SK-N-MC (cell line): ENCODE measurements around the gene LGALS16.
"Not testable (repeated sequence)": the region's sequence is repeated elsewhere in the genome, so short reads cannot be mapped to it uniquely, and the experiment has no call there.

Source experiments
- DNase-seq: peaks from one replicate; pipeline ENCODE4 v3.0.0-alpha.2; 2011; ENCODE audit warnings: low read depth, low spot score
- H3K27ac ChIP-seq: fragments of 200-600 bp; sonication (generic); 2 replicates; pipeline ENCODE4 v1.5.1; 2016; ENCODE audit warnings: mixed run types
- H3K36me3 ChIP-seq: fragments of 200-600 bp; sonication (generic); 2 replicates; pipeline ENCODE4 v1.6.1; 2017; ENCODE audit warnings: antibody characterized with exemption, low read length, mixed read lengths; ENCODE audit not compliant: insufficient read depth
- H3K4me3 ChIP-seq: fragments of 200-600 bp; sonication (generic); 2 replicates; pipeline ENCODE4 v1.5.1; 2016
- H3K9ac ChIP-seq: fragments of 200-600 bp; sonication (generic); 2 replicates; pipeline ENCODE4 v1.8.0; 2017; ENCODE audit warnings: mixed run types, mixed read lengths; ENCODE audit not compliant: insufficient read length
- H3K9me3 ChIP-seq: fragments of 200-600 bp; sonication (generic); 2 replicates; pipeline ENCODE4 v1.6.1; 2017; ENCODE audit warnings: low read depth, mild to moderate bottlenecking, antibody characterized with exemption, low read length, moderate library complexity, mixed read lengths
- EZH2 ChIP-seq: fragments of 200-600 bp; sonication (generic); IDR thresholded peaks from one replicate; pipeline ENCODE4 v1.6.1; 2017; ENCODE audit warnings: antibody characterized with exemption
- FOXP2 ChIP-seq: optimal IDR thresholded peaks from 2 replicates; pipeline ENCODE3; 2011; ENCODE audit warnings: mild to moderate bottlenecking, moderate library complexity; ENCODE audit not compliant: insufficient read depth; ENCODE audit errors: extremely low read length, control extremely low read depth
- POLR2AphosphoS5 ChIP-seq: IDR thresholded peaks from 2 replicates; pipeline ENCODE4 v1.6.1; 2012; ENCODE audit warnings: mild to moderate bottlenecking, low read depth, low read length, borderline replicate concordance

The LGALS16 gene

GRCh38 chr19:39655613-39656012 is at the start of gene LGALS16:
LGALS16 (plus strand) TSS chr19:39655913; CDS start chr19:39655962, 49 bp downstream.
- no peaks in the 10 kb centered on the region for H3K36me3 ChIP-seq
- no peak for DNase-seq
- no peak within 1 kb of the TSS for H3K4me3 ChIP-seq
- TF ChIP-seq EZH2 (no peak), FOXP2 (no peak), POLR2AphosphoS5 (no peak)
- no peak within 1 kb of the TSS for H3K9ac ChIP-seq
- H3K27ac ChIP-seq = no peak within 1 kb of the TSS
- no peaks in the 10 kb centered on the region for H3K9me3 ChIP-seq

GRCh38 chr19:39607021-39607420 is 48.7 kb upstream of the LGALS16 start:
- no peak overlapping the region for H3K4me3 ChIP-seq

GRCh38 chr19:39607561-39607960 is 48.2 kb upstream of the LGALS16 start:
- no peak for DNase-seq
- Histone ChIP-seq H3K36me3 (no peaks in the 10 kb centered on the region), H3K9me3 (no peaks in the 10 kb centered on the region), H3K27ac (no peak overlapping the region), H3K4me3 (no peak overlapping the region), H3K9ac (no peak overlapping the region)
- TF ChIP-seq FOXP2 = no peak
- TF ChIP-seq EZH2 = no peak
- no peak for TF ChIP-seq POLR2AphosphoS5

More at GRCh38 chr19:39607021-39607420, 48.7 kb upstream of the LGALS16 start:
- no peak overlapping the region for H3K27ac ChIP-seq
- H3K9ac ChIP-seq = no peak overlapping the region
- DNase-seq = no peak
- TF ChIP-seq POLR2AphosphoS5 (no peak), EZH2 (no peak), FOXP2 (no peak)
- no peaks in the 10 kb centered on the region for H3K36me3 ChIP-seq
- no peaks in the 10 kb centered on the region for H3K9me3 ChIP-seq

GRCh38 chr19:39613597-39613996 is 42.1 kb upstream of the LGALS16 start:
- no peak for DNase-seq
- no peak overlapping the region for H3K27ac ChIP-seq
- no peaks in the 10 kb centered on the region for H3K36me3 ChIP-seq
- no peak overlapping the region for H3K9ac ChIP-seq
- TF ChIP-seq FOXP2 = no peak
- TF ChIP-seq EZH2 = no peak
- no peak for TF ChIP-seq POLR2AphosphoS5
- H3K9me3 ChIP-seq = no peaks in the 10 kb centered on the region
- no peak overlapping the region for H3K4me3 ChIP-seq

GRCh38 chr19:39617745-39618144 is 38.0 kb upstream of the LGALS16 start:
- no peak for TF ChIP-seq FOXP2
- TF ChIP-seq POLR2AphosphoS5 = no peak
- no peak for TF ChIP-seq EZH2
- no peaks in the 10 kb centered on the region for H3K9me3 ChIP-seq

GRCh38 chr19:39623946-39624345 is 31.8 kb upstream of the LGALS16 start:
- H3K36me3 ChIP-seq = no peaks in the 10 kb centered on the region
- no peaks in the 10 kb centered on the region for H3K9me3 ChIP-seq
- H3K9ac ChIP-seq = no peak overlapping the region
- H3K27ac ChIP-seq = no peak overlapping the region
- no peak for TF ChIP-seq FOXP2
- no peak for TF ChIP-seq EZH2
- TF ChIP-seq POLR2AphosphoS5 = no peak
- no peak for DNase-seq
- no peak overlapping the region for H3K4me3 ChIP-seq

More at GRCh38 chr19:39617745-39618144, 38.0 kb upstream of the LGALS16 start:
- DNase-seq = no peak
- H3K9ac ChIP-seq = no peak overlapping the region
- H3K4me3 ChIP-seq = no peak overlapping the region
- no peak overlapping the region for H3K27ac ChIP-seq
- no peaks in the 10 kb centered on the region for H3K36me3 ChIP-seq

- not testable (repeated sequence) for H3K4me3 ChIP-seq, H3K9ac ChIP-seq, H3K27ac ChIP-seq, H3K36me3 ChIP-seq, DNase-seq, H3K9me3 ChIP-seq
These were observed 28.1 kb upstream of the LGALS16 start for GRCh38 chr19:39627631-39628030.

- H3K27ac ChIP-seq = no peak overlapping the region
- H3K9ac ChIP-seq = no peak overlapping the region
- no peak for TF ChIP-seq POLR2AphosphoS5
- no peak for TF ChIP-seq FOXP2
- no peak for TF ChIP-seq EZH2
- no peak for DNase-seq
- H3K9me3 ChIP-seq = no peaks in the 10 kb centered on the region
- H3K36me3 ChIP-seq = no peaks in the 10 kb centered on the region
- no peak overlapping the region for H3K4me3 ChIP-seq
These were observed 24.5 kb upstream of the LGALS16 start for GRCh38 chr19:39631178-39631577.

- Histone ChIP-seq H3K9ac (no peak overlapping the region), H3K4me3 (no peak overlapping the region)
These were observed 24.1 kb upstream of the LGALS16 start for GRCh38 chr19:39631626-39632025.

More at GRCh38 chr19:39631626-39632025, 24.1 kb upstream of the LGALS16 start:
- H3K9me3 ChIP-seq = no peaks in the 10 kb centered on the region
- TF ChIP-seq POLR2AphosphoS5 = no peak
- TF ChIP-seq EZH2 = no peak
- TF ChIP-seq FOXP2 = no peak
- H3K36me3 ChIP-seq = no peaks in the 10 kb centered on the region
- no peak overlapping the region for H3K27ac ChIP-seq
- no peak for DNase-seq
